Measurements from ENCODE around the gene PSTPIP1. TPM values are rescaled to one million over a fixed set of nuclear protein-coding genes. Genes with fewer than 3 reads are reported as not detected.

The PSTPIP1 gene
- total RNA-seq, 2 donors from 2014 or later = 3.3 to 3.6 TPM

DNA sequence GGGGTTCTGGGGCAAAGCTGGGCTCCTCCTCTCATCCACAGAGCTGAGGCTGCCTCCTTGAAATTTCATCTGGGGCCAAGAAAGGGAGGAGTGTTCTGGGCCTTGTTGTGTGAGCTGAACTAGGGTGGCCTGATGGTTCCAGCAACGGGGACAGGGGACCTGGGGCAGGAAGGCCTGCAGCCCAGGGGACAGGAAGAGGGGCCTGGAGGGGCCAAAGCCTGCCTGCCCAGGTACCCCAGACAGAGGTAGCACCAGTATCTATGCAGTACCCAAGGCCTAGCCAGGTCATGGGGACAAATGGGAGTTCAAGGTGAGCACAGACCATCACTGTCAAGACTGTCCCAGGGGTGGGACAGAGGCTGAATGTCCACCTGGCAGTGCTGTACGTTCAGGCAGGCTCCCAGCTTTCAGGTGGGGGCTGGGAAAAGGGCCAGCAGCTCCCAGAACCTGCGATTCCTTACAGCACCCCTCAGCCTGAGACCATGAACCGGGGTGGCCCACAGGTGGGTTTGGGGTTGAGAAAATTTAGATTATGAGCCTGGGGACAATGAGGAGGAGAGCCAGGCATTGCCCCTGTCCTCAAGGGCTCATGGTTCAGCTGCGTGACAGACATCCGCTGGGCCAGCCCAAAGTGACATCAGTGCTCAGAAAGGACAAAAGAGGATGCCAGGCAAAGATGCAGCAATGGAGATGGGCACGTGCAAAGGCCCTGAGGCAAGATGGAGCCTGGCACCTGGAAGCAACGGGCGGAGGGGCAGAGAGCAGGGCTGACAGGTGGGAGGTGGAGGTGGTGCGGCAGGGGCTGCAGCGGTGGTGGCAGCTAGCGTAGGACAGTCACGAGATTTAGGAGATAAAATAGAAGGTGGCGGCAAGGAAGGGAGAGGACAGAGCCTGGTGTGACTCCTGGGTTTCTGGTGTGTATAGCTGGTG lies 28.0 kb downstream of the PSTPIP1 start:
- Histone ChIP-seq H3K4me3 (no peak overlapping the region), H3K9me3 (no peaks in the 10 kb centered on the region), H3K27me3 (no peaks in the 10 kb centered on the region), H3K27ac (no peak overlapping the region), H3K36me3 (replicated peaks in 1 of 2; ENCODE audit: insufficient read depth in 1 of 2, low read depth in 2 of 2) (no peaks in the 10 kb centered on the region), H3K4me1 (peaks cover 9% of the 10 kb centered on the region)
- TF ChIP-seq POLR2A (IDR thresholded peaks at IDR 0.05) (no peak), CTCF (IDR thresholded peaks at IDR 0.05) (no peak)
- intact Hi-C loops (cut with DNase I) = loop anchor here (10.0 kb wide), 1 partner anchor 522 kb away; no protein-coding TSS in a partner anchor
- 85 to 87% methylated on average over 14 of the region's 14 CpGs for WGBS, 2 donors
- DNase-seq (peak in 1 of 4 donors; percentile 7), ATAC-seq (no peak)

DNA sequence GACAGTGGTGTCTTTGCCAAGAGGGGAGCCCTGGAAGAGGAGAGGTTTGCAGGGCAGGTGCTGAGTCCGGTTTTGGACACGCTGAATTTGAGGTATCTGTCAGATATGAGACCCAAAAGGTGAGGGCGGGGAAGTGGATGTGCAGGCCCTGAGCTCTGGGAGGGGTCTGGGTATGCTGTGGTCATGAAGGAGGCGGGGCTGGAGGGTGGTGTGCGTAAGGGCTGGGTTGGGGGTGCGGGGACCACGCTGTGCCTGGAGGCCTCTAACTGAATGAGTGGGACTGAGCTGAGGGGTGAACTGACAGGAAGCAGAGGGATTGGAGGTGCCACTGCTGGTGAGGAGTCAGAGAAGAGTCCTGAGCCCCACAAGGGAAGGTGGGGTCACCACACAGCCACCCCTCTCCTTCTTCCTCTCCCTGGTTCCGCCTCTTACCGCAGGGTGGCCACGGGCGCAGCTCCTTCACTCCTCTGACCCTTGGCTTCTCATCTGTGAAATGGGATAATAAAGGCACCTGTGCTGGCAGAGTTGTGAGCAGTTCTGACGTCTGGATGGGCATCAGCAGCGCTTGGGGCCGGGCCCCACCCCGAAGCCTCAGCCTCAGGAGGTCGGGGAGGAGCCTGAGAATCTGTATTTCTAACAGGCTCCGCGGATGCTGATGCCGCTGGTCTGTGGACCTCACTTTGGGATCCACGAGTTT lies 28.8 kb downstream of the PSTPIP1 start:
- TF ChIP-seq CTCF (IDR thresholded peaks at IDR 0.05) (no peak), POLR2A (IDR thresholded peaks at IDR 0.05) (no peak)
- H3K9me3 ChIP-seq = no peaks in the 10 kb centered on the region
- H3K4me1 ChIP-seq = peaks cover 16% of the 10 kb centered on the region
- ATAC-seq (no peak), DNase-seq (peak in 2 of 4 donors; percentile 8 to 9)
- no peak overlapping the region for H3K27ac ChIP-seq
- intact Hi-C loops (cut with DNase I) = loop anchor here (10.0 kb wide), 1 partner anchor 521 kb away; no protein-coding TSS in a partner anchor
- H3K36me3 ChIP-seq (replicated peaks in 1 of 2; ENCODE audit: insufficient read depth in 1 of 2, low read depth in 2 of 2) = no peaks in the 10 kb centered on the region
- H3K4me3 ChIP-seq = no peak overlapping the region
- 44 to 45% methylated on average over 16 to 20 of the region's 20 CpGs for WGBS, 2 donors
- H3K27me3 ChIP-seq = no peaks in the 10 kb centered on the region

GRCh38 chr15:77024273-77025082 lies 29.6 kb downstream of the PSTPIP1 start:
- Histone ChIP-seq H3K4me1 (peaks cover 16% of the 10 kb centered on the region), H3K27me3 (no peaks in the 10 kb centered on the region), H3K27ac (no peak overlapping the region), H3K9me3 (no peaks in the 10 kb centered on the region), H3K4me3 (no peak overlapping the region), H3K36me3 (replicated peaks in 1 of 2; ENCODE audit: insufficient read depth in 1 of 2, low read depth in 2 of 2) (no peaks in the 10 kb centered on the region)
- intact Hi-C loops (cut with DNase I) = loop anchor here (10.0 kb wide), 1 partner anchor 520 kb away; no protein-coding TSS in a partner anchor
- peak; percentile 63 to 78 (median 73) for DNase-seq
- WGBS, 2 donors = 24 to 30% methylated on average over 13 to 17 of the region's 17 CpGs
- TF ChIP-seq CTCF (IDR thresholded peaks at IDR 0.05) (peak; percentile 79 to 96 (median 88)), POLR2A (IDR thresholded peaks at IDR 0.05) (no peak)
- ATAC-seq = peak; percentile 64

DNA sequence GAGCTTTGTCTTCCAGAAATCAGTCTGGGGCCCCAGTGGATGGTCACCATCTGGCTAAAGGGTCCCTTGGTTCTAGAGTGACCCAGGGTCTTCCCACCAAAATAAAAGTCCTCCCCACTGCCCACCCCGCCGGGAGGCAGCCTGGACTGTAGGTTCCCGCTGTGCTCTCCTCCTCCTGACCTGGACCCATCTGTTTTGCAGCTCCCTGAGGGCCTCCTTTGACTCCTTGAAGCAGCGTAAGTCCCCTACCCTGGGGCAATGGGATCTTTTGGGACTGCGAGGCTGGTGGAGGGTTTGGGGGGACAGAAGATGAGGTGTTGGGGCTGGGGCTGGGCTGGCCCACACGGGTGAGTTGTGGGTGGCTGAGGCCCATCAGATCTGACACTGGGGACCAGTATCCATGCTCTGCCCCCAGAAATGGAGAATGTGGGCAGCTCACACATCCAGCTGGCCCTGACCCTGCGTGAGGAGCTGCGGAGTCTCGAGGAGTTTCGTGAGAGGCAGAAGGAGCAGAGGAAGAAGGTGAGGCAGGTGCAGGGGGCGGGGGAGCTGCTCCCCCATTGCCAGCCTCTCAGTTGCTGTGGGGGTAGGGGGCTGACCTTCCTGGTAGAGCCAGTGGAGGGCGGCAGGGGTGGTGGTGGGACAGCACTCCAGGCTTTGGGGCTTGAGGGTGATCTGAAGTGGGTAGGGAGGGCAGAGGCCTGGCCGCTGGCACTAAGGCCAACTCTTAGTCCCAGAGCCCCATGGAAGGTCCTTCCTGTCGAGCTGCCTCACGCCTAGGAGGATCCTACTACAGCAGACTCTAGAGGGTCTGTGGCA lies 30.4 kb downstream of the PSTPIP1 start:
- intact Hi-C loops (cut with DNase I) = loop anchor here (10.0 kb wide), 1 partner anchor 520 kb away; no protein-coding TSS in a partner anchor
- no peaks in the 10 kb centered on the region for H3K9me3 ChIP-seq
- no peak overlapping the region for H3K4me3 ChIP-seq
- peaks cover 16% of the 10 kb centered on the region for H3K4me1 ChIP-seq
- ATAC-seq = no peak
- H3K36me3 ChIP-seq (replicated peaks in 1 of 2; ENCODE audit: insufficient read depth in 1 of 2, low read depth in 2 of 2) = no peaks in the 10 kb centered on the region
- WGBS, 2 donors = 91% methylated on average over 12 to 14 of the region's 15 CpGs
- TF ChIP-seq POLR2A (IDR thresholded peaks at IDR 0.05) = no peak
- TF ChIP-seq CTCF (IDR thresholded peaks at IDR 0.05) = no peak
- H3K27me3 ChIP-seq = no peaks in the 10 kb centered on the region
- peak in 3 of 4 donors; percentile 4 to 9 (median 8) for DNase-seq
- no peak overlapping the region for H3K27ac ChIP-seq
